SU-DHL-6 (cell line): ENCODE data around the gene MAPK8.

Source experiments
- H2AFZ ChIP-seq: fragments of 200-600 bp; sonication (generic); 2 replicates; pipeline ENCODE4 v1.6.1; 2014; ENCODE audit warnings: low read depth, mild to moderate bottlenecking, moderate library complexity, mixed read lengths, antibody characterized with exemption, low read length; ENCODE audit not compliant: severe bottlenecking
- H3F3A ChIP-seq: fragments of 200-600 bp; shearing (Covaris generic); 2 replicates; pipeline ENCODE4 v1.6.0; 2016; ENCODE audit warnings: antibody characterized with exemption, mild to moderate bottlenecking; ENCODE audit not compliant: insufficient read depth
- H3K27ac ChIP-seq: fragments of 200-600 bp; sonication (generic); 2 replicates; pipeline ENCODE4 v1.5.1; 2016; ENCODE audit warnings: low read depth, mild to moderate bottlenecking, low read length, moderate library complexity, mixed read lengths
- H3K27me3 ChIP-seq: fragments of 200-600 bp; sonication (generic), shearing (Covaris generic); 2 replicates; pipeline ENCODE4 v1.6.0; 2014; ENCODE audit warnings: mild to moderate bottlenecking, low read length
- H3K36me3 ChIP-seq: fragments of 200-600 bp; sonication (generic); 2 replicates; pipeline ENCODE4 v1.6.1; 2014; ENCODE audit warnings: mild to moderate bottlenecking, low read length, mixed read lengths
- H3K4me2 ChIP-seq: fragments of 300-600, 200-600 bp; shearing (Covaris generic), sonication (generic); 2 replicates; pipeline ENCODE4 v1.6.0; 2014; ENCODE audit warnings: low read length, low read depth, mild to moderate bottlenecking; ENCODE audit not compliant: poor library complexity, severe bottlenecking
- H3K4me3 ChIP-seq: fragments of 200-600 bp; sonication (generic); 2 replicates; pipeline ENCODE4 v1.5.1; 2014; ENCODE audit warnings: antibody characterized with exemption, low read length, mild to moderate bottlenecking, mixed read lengths; ENCODE audit not compliant: insufficient read depth, poor library complexity, severe bottlenecking
- H3K79me2 ChIP-seq: fragments of 200-600 bp; sonication (generic); 2 replicates; pipeline ENCODE4 v1.6.1; 2014; ENCODE audit warnings: mild to moderate bottlenecking, low read length, moderate library complexity; ENCODE audit not compliant: insufficient read depth
- H3K9ac ChIP-seq: fragments of 200-600 bp; sonication (generic); 2 replicates; pipeline ENCODE4 v1.7.0; 2014; ENCODE audit warnings: mild to moderate bottlenecking, low read length
- H3K9me2 ChIP-seq: fragments of 200-600 bp; sonication (generic); replicated peaks from 2 replicates; pipeline ENCODE4 v1.6.1; 2014; ENCODE audit warnings: low read length; ENCODE audit not compliant: insufficient read depth
- H3K9me3 ChIP-seq: fragments of 200-600 bp; sonication (generic); 2 replicates; pipeline ENCODE4 v1.6.1; 2014; ENCODE audit warnings: low read length, mixed read lengths; ENCODE audit not compliant: insufficient read depth
- H4K20me1 ChIP-seq: fragments of 200-600 bp; sonication (generic); 2 replicates; pipeline ENCODE4 v1.6.1; 2014; ENCODE audit warnings: low read depth, mild to moderate bottlenecking, antibody characterized with exemption, low read length, moderate library complexity, mixed read lengths
- EZH2phosphoT487 ChIP-seq: fragments of 200-600 bp; sonication (generic), shearing (Covaris generic); conservative IDR thresholded peaks from 2 replicates; pipeline ENCODE4 v1.6.1; 2018; ENCODE audit warnings: mild to moderate bottlenecking, antibody characterized with exemption, low read length, moderate library complexity, mixed read lengths
- TF ChIP-seq, protein P1 (sequence below): fragments of 200-600 bp; sonication (generic); IDR thresholded peaks from one replicate; pipeline ENCODE4 v1.5.1; 2017; ENCODE audit warnings: antibody characterized with exemption, mild to moderate bottlenecking, low read length, moderate library complexity; ENCODE audit not compliant: insufficient read depth, poor library complexity, severe bottlenecking

MAPK8 gene

GRCh38 chr10:48411510-48411909, 105.0 kb downstream of the MAPK8 start:
- TF ChIP-seq, protein P1, sequence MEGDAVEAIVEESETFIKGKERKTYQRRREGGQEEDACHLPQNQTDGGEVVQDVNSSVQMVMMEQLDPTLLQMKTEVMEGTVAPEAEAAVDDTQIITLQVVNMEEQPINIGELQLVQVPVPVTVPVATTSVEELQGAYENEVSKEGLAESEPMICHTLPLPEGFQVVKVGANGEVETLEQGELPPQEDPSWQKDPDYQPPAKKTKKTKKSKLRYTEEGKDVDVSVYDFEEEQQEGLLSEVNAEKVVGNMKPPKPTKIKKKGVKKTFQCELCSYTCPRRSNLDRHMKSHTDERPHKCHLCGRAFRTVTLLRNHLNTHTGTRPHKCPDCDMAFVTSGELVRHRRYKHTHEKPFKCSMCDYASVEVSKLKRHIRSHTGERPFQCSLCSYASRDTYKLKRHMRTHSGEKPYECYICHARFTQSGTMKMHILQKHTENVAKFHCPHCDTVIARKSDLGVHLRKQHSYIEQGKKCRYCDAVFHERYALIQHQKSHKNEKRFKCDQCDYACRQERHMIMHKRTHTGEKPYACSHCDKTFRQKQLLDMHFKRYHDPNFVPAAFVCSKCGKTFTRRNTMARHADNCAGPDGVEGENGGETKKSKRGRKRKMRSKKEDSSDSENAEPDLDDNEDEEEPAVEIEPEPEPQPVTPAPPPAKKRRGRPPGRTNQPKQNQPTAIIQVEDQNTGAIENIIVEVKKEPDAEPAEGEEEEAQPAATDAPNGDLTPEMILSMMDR = no peak
- TF ChIP-seq EZH2phosphoT487 = no peak
- H2AFZ ChIP-seq = no peak overlapping the region
- no peaks in the 10 kb centered on the region for H3F3A ChIP-seq
- H3K9me2 ChIP-seq = no peaks in the 10 kb centered on the region
- H4K20me1 ChIP-seq = no peaks in the 10 kb centered on the region
- no peaks in the 10 kb centered on the region for H3K27me3 ChIP-seq
- H3K4me3 ChIP-seq = no peak overlapping the region
- H3K4me2 ChIP-seq = no peak overlapping the region
- no peaks in the 10 kb centered on the region for H3K79me2 ChIP-seq
- H3K36me3 ChIP-seq = no peaks in the 10 kb centered on the region
- no peak overlapping the region for H3K9ac ChIP-seq
- H3K27ac ChIP-seq = no peak overlapping the region
- H3K9me3 ChIP-seq = 0 out of 2 replicates have a peak, but pooled peaks cover 3% of the 10 kb centered on the region

GRCh38 chr10:48412081-48412480, 105.6 kb downstream of the MAPK8 start:
- H3K9me3 ChIP-seq = 0 out of 2 replicates have a peak, but pooled peaks cover 3% of the 10 kb centered on the region
- no peak overlapping the region for H3K4me2 ChIP-seq
- H2AFZ ChIP-seq = no peak overlapping the region
- H3K9ac ChIP-seq = no peak overlapping the region
- H3K9me2 ChIP-seq = no peaks in the 10 kb centered on the region
- no peak overlapping the region for H3K27ac ChIP-seq
- H4K20me1 ChIP-seq = no peaks in the 10 kb centered on the region
- H3K79me2 ChIP-seq = no peaks in the 10 kb centered on the region
- no peaks in the 10 kb centered on the region for H3K36me3 ChIP-seq
- H3K27me3 ChIP-seq = no peaks in the 10 kb centered on the region
- no peak overlapping the region for H3K4me3 ChIP-seq
- no peaks in the 10 kb centered on the region for H3F3A ChIP-seq
- TF ChIP-seq, protein P1 = no peak
- TF ChIP-seq EZH2phosphoT487 = no peak

DNA sequence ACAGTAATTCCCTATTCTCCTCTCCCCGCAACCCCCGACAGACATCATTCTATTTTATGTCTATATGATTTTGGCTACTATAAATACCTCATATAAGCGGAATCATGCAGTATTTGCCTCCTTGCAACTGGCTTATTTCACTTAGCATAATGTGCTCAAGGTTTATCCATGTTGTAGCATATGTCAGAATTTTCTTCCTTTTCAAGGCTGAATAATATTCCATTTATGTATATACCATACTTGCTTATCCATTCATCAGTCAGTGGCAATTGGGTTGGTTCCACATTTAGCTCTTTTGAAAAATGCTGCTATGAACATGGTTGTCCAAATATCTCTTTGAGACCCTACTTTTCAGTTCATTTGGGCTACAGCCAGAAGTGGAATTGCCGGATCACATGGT, 106.5 kb downstream of the MAPK8 start:
- Histone ChIP-seq H3K79me2 (no peaks in the 10 kb centered on the region), H3K9me2 (no peaks in the 10 kb centered on the region), H2AFZ (no peak overlapping the region), H3K9ac (no peak overlapping the region), H3K4me2 (no peak overlapping the region), H3K27me3 (no peaks in the 10 kb centered on the region), H3K4me3 (no peak overlapping the region), H3K27ac (no peak overlapping the region), H3K9me3 (0 out of 2 replicates have a peak, but pooled peaks cover 3% of the 10 kb centered on the region), H3K36me3 (no peaks in the 10 kb centered on the region), H3F3A (no peaks in the 10 kb centered on the region), H4K20me1 (no peaks in the 10 kb centered on the region)
- TF ChIP-seq EZH2phosphoT487 = no peak
- TF ChIP-seq, protein P1 = no peak

GRCh38 chr10:48414160-48414559, 107.7 kb downstream of the MAPK8 start:
- H3K36me3 ChIP-seq = no peaks in the 10 kb centered on the region

More at GRCh38 chr10:48414160-48414559, 107.7 kb downstream of the MAPK8 start:
- H2AFZ ChIP-seq = no peak overlapping the region
- no peaks in the 10 kb centered on the region for H3K79me2 ChIP-seq
- no peaks in the 10 kb centered on the region for H3F3A ChIP-seq
- H3K27me3 ChIP-seq = no peaks in the 10 kb centered on the region
- no peak for TF ChIP-seq EZH2phosphoT487
- TF ChIP-seq, protein P1 = no peak
- no peaks in the 10 kb centered on the region for H4K20me1 ChIP-seq
- H3K9me2 ChIP-seq = no peaks in the 10 kb centered on the region
- H3K4me2 ChIP-seq = no peak overlapping the region
- no peak overlapping the region for H3K27ac ChIP-seq
- no peak overlapping the region for H3K4me3 ChIP-seq
- H3K9me3 ChIP-seq = 0 out of 2 replicates have a peak, but pooled peaks cover 3% of the 10 kb centered on the region
- H3K9ac ChIP-seq = no peak overlapping the region
